RKO (cell line): ENCODE data around the gene BAIAP2.
"Not testable (repeated sequence)": the region's sequence is repeated elsewhere in the genome, so short reads cannot be mapped to it uniquely, and the experiment has no call there.

Experiments used
- DNase-seq: peaks from one replicate; pipeline ENCODE4 v3.0.0-alpha.2; 2016; ENCODE audit warnings: low spot score

Gene BAIAP2

GRCh38 chr17:81025065-81025740, 9.7 kb upstream of the BAIAP2 start:
- DNase-seq: no peak

- DNase-seq: no peak
Observed at GRCh38 chr17:81025741-81026129, 9.2 kb upstream of the BAIAP2 start.

- no peak for DNase-seq
Observed at GRCh38 chr17:81026266-81027036, 8.5 kb upstream of the BAIAP2 start.

GRCh38 chr17:81027038-81027437, 7.9 kb upstream of the BAIAP2 start:
- no peak for DNase-seq

GRCh38 chr17:81027591-81028505, 7.1 kb upstream of the BAIAP2 start:
- no peak for DNase-seq

GRCh38 chr17:81028506-81028858, 6.5 kb upstream of the BAIAP2 start:
- DNase-seq: no peak

- DNase-seq: no peak
Observed at GRCh38 chr17:81029859-81030258, 5.1 kb upstream of the BAIAP2 start.

- not testable (repeated sequence) for DNase-seq
Observed at GRCh38 chr17:81030312-81030711, 4.6 kb upstream of the BAIAP2 start.

- no peak for DNase-seq
Observed at GRCh38 chr17:81030741-81031565, 4.0 kb upstream of the BAIAP2 start.

- no peak for DNase-seq
Observed at GRCh38 chr17:81031566-81032550, 3.1 kb upstream of the BAIAP2 start.

GRCh38 chr17:81032641-81033480, 2.1 kb upstream of the BAIAP2 start:
- peak; percentile 28 for DNase-seq

- no peak for DNase-seq
Observed at GRCh38 chr17:81033535-81034167, 1.3 kb upstream of the BAIAP2 start.

- DNase-seq: no peak
Observed at GRCh38 chr17:81034168-81034777, 678 bp upstream of the BAIAP2 start.

- peak; percentile 71 for DNase-seq
Observed at GRCh38 chr17:81035521-81036196, 708 bp downstream of the BAIAP2 start.

- DNase-seq: peak; percentile 58
Observed at GRCh38 chr17:81036197-81036941, 1.4 kb downstream of the BAIAP2 start.

GRCh38 chr17:81037026-81037797, 2.3 kb downstream of the BAIAP2 start:
- no peak for DNase-seq
